Measurements from ENCODE around the gene TRIM2.

DNA sequence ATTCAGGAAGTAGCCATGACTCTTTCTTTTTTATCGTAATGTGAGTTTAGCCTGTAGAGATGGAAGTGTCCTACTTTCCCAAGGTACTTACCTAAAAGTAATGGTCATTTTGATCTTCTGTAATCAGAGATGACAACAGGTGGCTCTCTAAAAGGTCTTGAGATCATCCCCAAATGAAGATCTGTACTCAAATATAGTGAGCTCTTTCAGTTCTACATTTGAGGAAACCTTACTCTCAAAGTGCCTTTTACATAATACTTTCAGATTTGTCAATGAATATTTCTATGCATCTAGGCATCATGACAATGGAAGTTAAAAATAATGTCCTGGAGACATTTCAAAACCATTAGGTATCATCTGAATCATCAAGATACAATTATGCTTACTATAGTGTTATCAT lies 123.0 kb downstream of the TRIM2 start:
- TF ChIP-seq, protein P1, sequence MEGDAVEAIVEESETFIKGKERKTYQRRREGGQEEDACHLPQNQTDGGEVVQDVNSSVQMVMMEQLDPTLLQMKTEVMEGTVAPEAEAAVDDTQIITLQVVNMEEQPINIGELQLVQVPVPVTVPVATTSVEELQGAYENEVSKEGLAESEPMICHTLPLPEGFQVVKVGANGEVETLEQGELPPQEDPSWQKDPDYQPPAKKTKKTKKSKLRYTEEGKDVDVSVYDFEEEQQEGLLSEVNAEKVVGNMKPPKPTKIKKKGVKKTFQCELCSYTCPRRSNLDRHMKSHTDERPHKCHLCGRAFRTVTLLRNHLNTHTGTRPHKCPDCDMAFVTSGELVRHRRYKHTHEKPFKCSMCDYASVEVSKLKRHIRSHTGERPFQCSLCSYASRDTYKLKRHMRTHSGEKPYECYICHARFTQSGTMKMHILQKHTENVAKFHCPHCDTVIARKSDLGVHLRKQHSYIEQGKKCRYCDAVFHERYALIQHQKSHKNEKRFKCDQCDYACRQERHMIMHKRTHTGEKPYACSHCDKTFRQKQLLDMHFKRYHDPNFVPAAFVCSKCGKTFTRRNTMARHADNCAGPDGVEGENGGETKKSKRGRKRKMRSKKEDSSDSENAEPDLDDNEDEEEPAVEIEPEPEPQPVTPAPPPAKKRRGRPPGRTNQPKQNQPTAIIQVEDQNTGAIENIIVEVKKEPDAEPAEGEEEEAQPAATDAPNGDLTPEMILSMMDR (IDR thresholded peaks at IDR 0.05): no peak
- TF ChIP-seq POLR2A (IDR thresholded peaks at IDR 0.05): no peak
- TF ChIP-seq POLR2AphosphoS5 (IDR thresholded peaks at IDR 0.05): no peak
